Type B pancreatic cell (in vitro differentiated cells): ENCODE measurements around the gene AGXT. TPM values are rescaled to one million over a fixed set of nuclear protein-coding genes. Genes with fewer than 3 reads are reported as not detected.

Source experiments
- DNase-seq: peaks from one replicate; pipeline ENCODE4 v3.0.0; 2021; ENCODE audit warnings: mixed read lengths; ENCODE audit not compliant: unreplicated experiment; ENCODE audit errors: extremely low spot score
- H3K27ac Mint-ChIP-seq: 2 replicates; pipeline ENCODE4 v1.8.0; 2021; ENCODE audit warnings: mild to moderate bottlenecking, mixed read lengths
- H3K27me3 Mint-ChIP-seq: 2 replicates; pipeline ENCODE4 v1.8.0; 2021; ENCODE audit warnings: mixed read lengths
- H3K36me3 Mint-ChIP-seq: 2 replicates; pipeline ENCODE4 v1.8.0; 2021; ENCODE audit warnings: mixed read lengths
- H3K4me1 Mint-ChIP-seq: one replicate; pipeline ENCODE4 v1.8.0; 2021; ENCODE audit warnings: mixed read lengths; ENCODE audit not compliant: unreplicated experiment
- H3K4me3 Mint-ChIP-seq: 2 replicates; pipeline ENCODE4 v1.8.0; 2021; ENCODE audit warnings: mild to moderate bottlenecking, mixed read lengths
- H3K9me3 Mint-ChIP-seq: 2 replicates; pipeline ENCODE4 v1.8.0; 2021; ENCODE audit warnings: mixed read lengths
- CTCF ChIP-seq: fragments of 200-600 bp; sonication (generic); conservative IDR thresholded peaks from 2 replicates; pipeline ENCODE4 v1.5.0; 2021; ENCODE audit warnings: antibody characterized with exemption, mild to moderate bottlenecking
- total RNA-seq: library from RNA; stranded (reverse); gene quantifications from 2 replicates; pipeline ENCODE4 v1.2.1, GENCODE V29; 2021; ENCODE audit warnings: low replicate concordance

The AGXT gene
- total RNA-seq, 1 donor from 2014 or later = 0.51 TPM

- H3K9me3 Mint-ChIP-seq = no peaks in the 10 kb centered on the region
- H3K27me3 Mint-ChIP-seq = no peaks in the 10 kb centered on the region
- TF ChIP-seq CTCF = no peak
- H3K4me3 Mint-ChIP-seq = no peak overlapping the region
- no peak for DNase-seq
- H3K36me3 Mint-ChIP-seq = no peaks in the 10 kb centered on the region
- no peak overlapping the region for H3K27ac Mint-ChIP-seq
- H3K4me1 Mint-ChIP-seq = peaks cover 7% of the 10 kb centered on the region
These were observed 54.4 kb downstream of the AGXT start for GRCh38 chr2:240922982-240923537.

GRCh38 chr2:240925191-240925567, 56.6 kb downstream of the AGXT start:
- H3K27ac Mint-ChIP-seq = no peak overlapping the region
- no peaks in the 10 kb centered on the region for H3K36me3 Mint-ChIP-seq
- no peak for TF ChIP-seq CTCF
- H3K4me1 Mint-ChIP-seq = peaks cover 15% of the 10 kb centered on the region
- peak; percentile 69 for DNase-seq
- H3K9me3 Mint-ChIP-seq = no peaks in the 10 kb centered on the region
- no peak overlapping the region for H3K4me3 Mint-ChIP-seq
- H3K27me3 Mint-ChIP-seq = no peaks in the 10 kb centered on the region

- no peak overlapping the region for H3K4me3 Mint-ChIP-seq
- no peaks in the 10 kb centered on the region for H3K27me3 Mint-ChIP-seq
- H3K4me1 Mint-ChIP-seq = peaks cover 15% of the 10 kb centered on the region
- H3K36me3 Mint-ChIP-seq = no peaks in the 10 kb centered on the region
- TF ChIP-seq CTCF = no peak
- no peaks in the 10 kb centered on the region for H3K9me3 Mint-ChIP-seq
- peak; percentile 68 for DNase-seq
- H3K27ac Mint-ChIP-seq = no peak overlapping the region
These were observed 57.2 kb downstream of the AGXT start for GRCh38 chr2:240925568-240926515.

- no peak for TF ChIP-seq CTCF
- Mint-ChIP-seq H3K27me3 (no peaks in the 10 kb centered on the region), H3K36me3 (no peaks in the 10 kb centered on the region), H3K9me3 (no peaks in the 10 kb centered on the region), H3K27ac (peak overlapping the region; percentile 11), H3K4me3 (no peak overlapping the region), H3K4me1 (peaks cover 15% of the 10 kb centered on the region)
- no peak for DNase-seq
These were observed 58.1 kb downstream of the AGXT start for GRCh38 chr2:240926516-240927389.

GRCh38 chr2:240927390-240927781, 58.8 kb downstream of the AGXT start:
- no peak for TF ChIP-seq CTCF
- no peaks in the 10 kb centered on the region for H3K27me3 Mint-ChIP-seq
- peak overlapping the region; percentile 11 for H3K27ac Mint-ChIP-seq
- H3K9me3 Mint-ChIP-seq = no peaks in the 10 kb centered on the region
- no peak overlapping the region for H3K4me3 Mint-ChIP-seq
- H3K36me3 Mint-ChIP-seq = no peaks in the 10 kb centered on the region
- DNase-seq = no peak
- H3K4me1 Mint-ChIP-seq = peaks cover 15% of the 10 kb centered on the region
